Stimulated activated memory B cell treated with anti-CD40 and anti-IgM and Interleukin-4, amounts not matched to agents 10 μg/mL and 1 μg/mL and 100 μg/mL, for 72 hours (primary cell): Measurements from ENCODE around the gene CDK12.

ENCODE experiments used
- ATAC-seq: fragments of 150-1000 bp; cut with Tn5 transposase; 2 replicates; pipeline ENCODE4 v1.10.0; 2021
- H3K27ac Mint-ChIP-seq: one replicate; pipeline ENCODE4 v1.8.0; 2022; ENCODE audit warnings: mild to moderate bottlenecking, mixed read lengths
- H3K27me3 Mint-ChIP-seq: one replicate; pipeline ENCODE4 v1.8.0; 2022; ENCODE audit warnings: mixed read lengths
- H3K36me3 Mint-ChIP-seq: one replicate; pipeline ENCODE4 v1.8.0; 2022; ENCODE audit warnings: mixed read lengths
- H3K4me1 Mint-ChIP-seq: one replicate; pipeline ENCODE4 v1.8.0; 2022; ENCODE audit warnings: mixed read lengths
- H3K4me3 Mint-ChIP-seq: one replicate; pipeline ENCODE4 v1.8.0; 2022; ENCODE audit warnings: mild to moderate bottlenecking, moderate library complexity, mixed read lengths
- H3K9me3 Mint-ChIP-seq: one replicate; pipeline ENCODE4 v1.8.0; 2022; ENCODE audit warnings: mixed read lengths

The CDK12 gene

GRCh38 chr17:39579318-39580081 is 118.2 kb downstream of the CDK12 start:
- Mint-ChIP-seq H3K27me3 (peaks cover 14% of the 10 kb centered on the region), H3K4me1 (no peaks in the 10 kb centered on the region), H3K9me3 (no peaks in the 10 kb centered on the region), H3K4me3 (no peak overlapping the region), H3K36me3 (peaks cover 9% of the 10 kb centered on the region), H3K27ac (no peak overlapping the region)
- ATAC-seq, result no peak

DNA sequence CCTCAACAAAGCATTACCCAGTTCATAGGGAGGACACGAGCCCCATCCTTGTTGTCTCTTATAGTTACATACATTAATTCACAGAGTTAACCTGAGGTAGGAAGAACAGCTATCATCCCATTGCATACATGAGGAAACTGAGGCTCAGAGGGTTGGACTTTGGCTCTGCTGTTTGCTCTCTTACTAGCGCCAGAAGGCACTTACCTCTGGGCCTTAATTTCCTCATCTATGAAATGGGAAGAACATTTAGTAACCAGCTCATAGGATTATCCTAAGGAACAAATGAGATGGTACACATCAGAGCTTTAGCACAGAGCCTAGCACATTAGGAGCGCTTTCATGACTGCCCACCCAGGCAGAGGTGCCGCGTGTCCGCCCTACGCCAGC is 118.8 kb downstream of the CDK12 start:
- peaks cover 9% of the 10 kb centered on the region for H3K36me3 Mint-ChIP-seq
- no peak for ATAC-seq
- H3K27me3 Mint-ChIP-seq, result peaks cover 10% of the 10 kb centered on the region
- H3K4me3 Mint-ChIP-seq, result no peak overlapping the region
- H3K4me1 Mint-ChIP-seq, result no peaks in the 10 kb centered on the region
- H3K9me3 Mint-ChIP-seq, result no peaks in the 10 kb centered on the region
- no peak overlapping the region for H3K27ac Mint-ChIP-seq

DNA sequence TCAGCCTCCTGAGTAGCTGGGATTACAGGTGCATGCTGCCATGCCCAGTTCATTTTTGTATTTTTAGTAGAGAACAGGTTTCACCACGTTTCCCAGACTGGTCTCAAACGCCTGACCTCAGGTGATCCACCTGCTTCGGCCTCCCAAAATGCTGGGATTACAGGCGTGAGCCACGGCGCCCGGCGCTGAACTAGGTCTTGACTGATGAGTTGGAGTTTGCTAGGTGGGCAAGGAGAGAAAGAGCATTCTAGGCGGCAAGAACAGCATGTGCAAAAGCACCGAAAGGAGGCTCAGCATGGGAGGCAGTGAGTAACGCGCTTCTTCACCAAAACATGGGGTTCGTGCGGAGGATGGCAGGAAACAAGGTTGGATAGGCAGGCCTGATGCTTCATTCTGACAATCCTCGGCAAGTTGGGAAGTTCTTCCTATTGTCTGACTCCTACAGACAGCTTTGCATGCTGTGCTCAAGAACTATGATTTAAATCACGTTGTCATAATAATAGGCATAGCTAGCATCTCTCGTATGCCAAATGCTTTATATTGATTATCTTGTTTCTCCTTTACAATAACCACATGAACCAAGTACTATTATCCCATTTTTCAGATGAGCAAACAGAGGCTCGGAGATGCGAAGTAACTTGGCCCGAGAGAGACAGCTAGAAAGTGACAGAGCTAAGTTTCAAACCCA is 119.9 kb downstream of the CDK12 start:
- Mint-ChIP-seq H3K9me3 (no peaks in the 10 kb centered on the region), H3K36me3 (peaks cover 9% of the 10 kb centered on the region), H3K4me3 (no peak overlapping the region), H3K4me1 (no peaks in the 10 kb centered on the region), H3K27me3 (peaks cover 4% of the 10 kb centered on the region), H3K27ac (no peak overlapping the region)
- ATAC-seq, result no peak

GRCh38 chr17:39581759-39582085 is 120.4 kb downstream of the CDK12 start:
- Mint-ChIP-seq H3K4me1 (no peaks in the 10 kb centered on the region), H3K9me3 (no peaks in the 10 kb centered on the region), H3K27ac (no peak overlapping the region), H3K27me3 (no peaks in the 10 kb centered on the region), H3K36me3 (peaks cover 9% of the 10 kb centered on the region), H3K4me3 (no peak overlapping the region)
- ATAC-seq, result no peak

GRCh38 chr17:39582658-39583057 is 121.4 kb downstream of the CDK12 start:
- Mint-ChIP-seq H3K4me3 (no peak overlapping the region), H3K4me1 (no peaks in the 10 kb centered on the region), H3K9me3 (no peaks in the 10 kb centered on the region), H3K27me3 (no peaks in the 10 kb centered on the region), H3K27ac (no peak overlapping the region), H3K36me3 (peaks cover 9% of the 10 kb centered on the region)
- no peak for ATAC-seq
